ENCODE measurements around the gene MEIS2.

MEIS2 gene

DNA sequence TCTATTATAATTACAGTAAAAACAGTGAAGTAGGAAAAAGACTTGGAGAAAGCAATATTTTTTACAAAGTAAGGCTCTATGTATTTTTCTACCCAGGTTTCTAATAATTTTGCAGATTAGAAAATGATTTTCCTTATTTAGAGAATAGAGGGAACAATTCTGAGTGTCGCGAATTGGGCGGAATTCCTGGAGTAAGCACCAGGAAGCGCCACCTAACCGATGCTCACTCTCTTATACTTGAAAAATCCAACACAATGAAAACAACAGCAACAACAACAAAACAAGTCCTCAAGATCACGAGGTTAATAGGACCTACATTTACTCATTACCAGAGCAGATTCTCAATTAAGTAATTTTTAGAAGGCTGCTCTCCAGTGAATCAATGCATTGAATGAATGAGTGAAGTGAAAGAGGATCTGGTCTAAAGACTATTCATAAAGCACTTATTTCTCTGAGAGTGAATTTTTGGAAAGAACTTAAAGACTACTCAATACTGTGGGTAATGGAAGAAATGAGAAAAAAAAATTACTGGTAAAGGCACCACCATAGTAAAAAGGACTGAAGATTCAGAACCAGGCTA lies 158.0 kb downstream of the MEIS2 start:
- H3K27ac ChIP-seq (replicated peaks), result no peak overlapping the region
- no peak for DNase-seq (ENCODE audit: low read depth in 1 of 2, low spot score in 1 of 2)
- TF ChIP-seq GABPA (IDR thresholded peaks at IDR 0.05; ENCODE audit: low read depth) (no peak), POLR2AphosphoS5 (IDR thresholded peaks at IDR 0.05; ENCODE audit: low read depth) (no peak), SPI1 (IDR thresholded peaks at IDR 0.05; ENCODE audit: borderline replicate concordance, low read depth) (no peak), REST (IDR thresholded peaks at IDR 0.05; ENCODE audit: insufficient replicate concordance, low read depth) (no peak)
- TF ChIP-seq, protein P1, sequence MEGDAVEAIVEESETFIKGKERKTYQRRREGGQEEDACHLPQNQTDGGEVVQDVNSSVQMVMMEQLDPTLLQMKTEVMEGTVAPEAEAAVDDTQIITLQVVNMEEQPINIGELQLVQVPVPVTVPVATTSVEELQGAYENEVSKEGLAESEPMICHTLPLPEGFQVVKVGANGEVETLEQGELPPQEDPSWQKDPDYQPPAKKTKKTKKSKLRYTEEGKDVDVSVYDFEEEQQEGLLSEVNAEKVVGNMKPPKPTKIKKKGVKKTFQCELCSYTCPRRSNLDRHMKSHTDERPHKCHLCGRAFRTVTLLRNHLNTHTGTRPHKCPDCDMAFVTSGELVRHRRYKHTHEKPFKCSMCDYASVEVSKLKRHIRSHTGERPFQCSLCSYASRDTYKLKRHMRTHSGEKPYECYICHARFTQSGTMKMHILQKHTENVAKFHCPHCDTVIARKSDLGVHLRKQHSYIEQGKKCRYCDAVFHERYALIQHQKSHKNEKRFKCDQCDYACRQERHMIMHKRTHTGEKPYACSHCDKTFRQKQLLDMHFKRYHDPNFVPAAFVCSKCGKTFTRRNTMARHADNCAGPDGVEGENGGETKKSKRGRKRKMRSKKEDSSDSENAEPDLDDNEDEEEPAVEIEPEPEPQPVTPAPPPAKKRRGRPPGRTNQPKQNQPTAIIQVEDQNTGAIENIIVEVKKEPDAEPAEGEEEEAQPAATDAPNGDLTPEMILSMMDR (IDR thresholded peaks at IDR 0.05; ENCODE audit: insufficient read depth, low read length), result no peak
- no peaks in the 10 kb centered on the region for H3K27me3 ChIP-seq (ENCODE audit: insufficient read depth, poor library complexity, severe bottlenecking)
- no peak overlapping the region for H3K4me3 ChIP-seq (replicated peaks; ENCODE audit: insufficient read depth, low read length)

DNA sequence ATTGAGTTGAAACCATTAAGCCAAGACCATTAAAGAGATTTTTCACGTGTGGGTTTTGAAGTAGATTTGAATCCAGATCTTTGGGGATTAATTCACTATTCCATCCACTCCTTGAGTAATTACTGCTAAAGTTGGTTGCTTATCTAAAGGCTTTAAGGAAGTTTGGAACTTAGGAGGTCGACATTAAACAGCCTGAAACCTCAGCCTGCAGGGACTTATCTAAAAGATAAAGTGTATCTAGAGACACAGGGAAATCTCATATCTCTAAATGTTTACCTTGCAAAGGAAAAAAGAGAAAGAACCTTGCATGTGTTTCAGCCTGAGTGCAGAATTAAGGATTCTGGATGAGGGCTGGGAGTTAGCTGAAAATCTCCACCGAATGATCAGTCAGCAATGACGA lies 158.6 kb downstream of the MEIS2 start:
- DNase-seq (ENCODE audit: low read depth in 1 of 2, low spot score in 1 of 2), result no peak
- no peak for TF ChIP-seq GABPA (IDR thresholded peaks at IDR 0.05; ENCODE audit: low read depth)
- TF ChIP-seq POLR2AphosphoS5 (IDR thresholded peaks at IDR 0.05; ENCODE audit: low read depth), result no peak
- TF ChIP-seq, protein P1 (IDR thresholded peaks at IDR 0.05; ENCODE audit: insufficient read depth, low read length), result no peak
- TF ChIP-seq SPI1 (IDR thresholded peaks at IDR 0.05; ENCODE audit: borderline replicate concordance, low read depth), result no peak
- no peak for TF ChIP-seq REST (IDR thresholded peaks at IDR 0.05; ENCODE audit: insufficient replicate concordance, low read depth)
- Histone ChIP-seq H3K27ac (replicated peaks) (no peak overlapping the region), H3K27me3 (ENCODE audit: insufficient read depth, poor library complexity, severe bottlenecking) (no peaks in the 10 kb centered on the region), H3K4me3 (replicated peaks; ENCODE audit: insufficient read depth, low read length) (no peak overlapping the region)

- H3K27ac ChIP-seq (replicated peaks), result no peak overlapping the region
- no peaks in the 10 kb centered on the region for H3K27me3 ChIP-seq (ENCODE audit: insufficient read depth, poor library complexity, severe bottlenecking)
- no peak for DNase-seq (ENCODE audit: low read depth in 1 of 2, low spot score in 1 of 2)
- TF ChIP-seq GABPA (IDR thresholded peaks at IDR 0.05; ENCODE audit: low read depth), result no peak
- no peak for TF ChIP-seq POLR2AphosphoS5 (IDR thresholded peaks at IDR 0.05; ENCODE audit: low read depth)
- no peak for TF ChIP-seq REST (IDR thresholded peaks at IDR 0.05; ENCODE audit: insufficient replicate concordance, low read depth)
- no peak overlapping the region for H3K4me3 ChIP-seq (replicated peaks; ENCODE audit: insufficient read depth, low read length)
Observed at GRCh38 chr15:36940636-36941260, 159.6 kb downstream of the MEIS2 start.
